B cell (primary cell): ENCODE results near the gene PDP2. TPM values are rescaled to one million over a fixed set of nuclear protein-coding genes. Genes with fewer than 3 reads are reported as not detected.

Experiments used
- ATAC-seq: fragments of 200-7000 bp; cut with Tn5 transposase; one replicate; pipeline ENCODE4 v1.10.0; 2021; ENCODE audit warnings: low read depth, mild to moderate bottlenecking, moderate number of reproducible peaks, moderate library complexity
- CTCF ChIA-PET: fragments of 350-600 bp; sonication (Branson Sonifier 250); formaldehyde crosslinking; loops from one replicate; lab custom pipeline; 2021; ENCODE audit warnings: antibody characterized with exemption, inconsistent platforms; lab: Charles Lee
- POLR2A ChIA-PET: fragments of 350-600 bp; sonication (Branson Sonifier 250); formaldehyde crosslinking; loops from one replicate; lab custom pipeline; 2021; ENCODE audit warnings: antibody characterized with exemption; lab: Charles Lee
- DNase-seq: peaks from one replicate; pipeline ENCODE4 v3.0.0; 2013
- H2AFZ ChIP-seq: 2 replicates; pipeline ENCODE4 v1.6.1; 2012; ENCODE audit warnings: mild to moderate bottlenecking, low read depth, low read length; ENCODE audit not compliant: insufficient read depth, poor library complexity, severe bottlenecking
- H3K27ac ChIP-seq, 2 donors: 1 replicate in 1 of 2; 2 replicates in 1 of 2; pipeline ENCODE4 v1.5.1; 2012 to 2013; ENCODE audit warnings: low read length in 2 of 2, mild to moderate bottlenecking in 2 of 2, moderate library complexity in 1 of 2
- H3K27me3 ChIP-seq, 4 experiments: fragments of 200-600 bp in 1 of 4; sonication (generic) in 1 of 4; replicated peaks in 1 of 4; 1 replicate in 2 of 4; 2 replicates in 2 of 4; pipeline versions ENCODE4 v1.6.1 to v1.7.0; 2013 to 2016; ENCODE audit warnings: low read length in 3 of 4, mild to moderate bottlenecking in 2 of 4, mixed read lengths in 1 of 4, moderate library complexity in 1 of 4; ENCODE audit not compliant: insufficient read depth in 4 of 4, control insufficient read depth in 3 of 4; ENCODE audit errors: control extremely low read depth in 1 of 4
- H3K36me3 ChIP-seq, 2 experiments: replicated peaks in 1 of 2; 1 replicate in 1 of 2; 2 replicates in 1 of 2; pipeline versions ENCODE4 v1.6.1 to v1.7.1; 2013; ENCODE audit warnings: low read length in 1 of 2; ENCODE audit not compliant: insufficient read depth in 2 of 2, control insufficient read depth in 1 of 2; ENCODE audit errors: control extremely low read depth in 1 of 2, extremely low read depth in 1 of 2
- H3K4me1 ChIP-seq, 2 donors: fragments of 200-600 bp in 1 of 2; sonication (generic) in 1 of 2; 1 replicate in 1 of 2; 2 replicates in 1 of 2; pipeline versions ENCODE4 v1.5.1 to v1.6.1; 2013 to 2017; ENCODE audit warnings: low read length in 2 of 2; ENCODE audit not compliant: control insufficient read depth in 2 of 2, insufficient read depth in 2 of 2
- H3K4me2 ChIP-seq: replicated peaks from 2 replicates; pipeline ENCODE3; 2012; ENCODE audit warnings: mild to moderate bottlenecking, low read depth, low read length; ENCODE audit not compliant: poor library complexity, severe bottlenecking
- H3K4me3 ChIP-seq, 5 experiments: fragments of 200-600 bp in 1 of 5; sonication (generic) in 1 of 5; 1 replicate in 3 of 5; 2 replicates in 2 of 5; pipeline versions ENCODE4 v1.5.1 to v1.7.0; 2011 to 2016; ENCODE audit warnings: low read length in 4 of 5, mild to moderate bottlenecking in 4 of 5, low read depth in 2 of 5, control low read depth in 1 of 5, moderate library complexity in 1 of 5; ENCODE audit not compliant: insufficient read depth in 1 of 5; ENCODE audit errors: control extremely low read depth in 1 of 5, extremely low read depth in 1 of 5
- H3K79me2 ChIP-seq: fragments of 200-600 bp; sonication (generic); one replicate; pipeline ENCODE4 v1.6.0; 2016; ENCODE audit warnings: low read length; ENCODE audit not compliant: control insufficient read depth, insufficient read depth
- H3K9ac ChIP-seq: fragments of 200-600 bp; sonication (generic); 2 replicates; pipeline ENCODE4 v1.6.1; 2017; ENCODE audit warnings: mild to moderate bottlenecking, low read length, moderate library complexity
- H3K9me3 ChIP-seq, 3 donors: one replicate each; pipeline versions ENCODE4 v1.6.1 to v1.7.1; 2013; ENCODE audit warnings: low read length in 2 of 3; ENCODE audit not compliant: control insufficient read depth in 2 of 3, insufficient read depth in 1 of 3; ENCODE audit errors: control extremely low read depth in 1 of 3
- H4K20me1 ChIP-seq: 2 replicates; pipeline ENCODE4 v1.6.0; 2012; ENCODE audit warnings: mild to moderate bottlenecking, low read length; ENCODE audit not compliant: insufficient read depth, control insufficient read depth, poor library complexity, severe bottlenecking
- H3K27ac Mint-ChIP-seq: one replicate; pipeline ENCODE4 v1.8.0; 2021; ENCODE audit warnings: mixed read lengths
- H3K27me3 Mint-ChIP-seq: one replicate; pipeline ENCODE4 v1.8.0; 2021; ENCODE audit warnings: mixed read lengths
- H3K4me1 Mint-ChIP-seq: one replicate; pipeline ENCODE4 v1.8.0; 2021; ENCODE audit warnings: mixed read lengths
- H3K4me3 Mint-ChIP-seq: one replicate; pipeline ENCODE4 v1.8.0; 2021; ENCODE audit warnings: mixed read lengths
- H3K9me3 Mint-ChIP-seq: one replicate; pipeline ENCODE4 v1.8.0; 2022; ENCODE audit warnings: mixed read lengths; ENCODE audit not compliant: insufficient read depth
- CTCF ChIP-seq: fragments of 200-600 bp; IDR thresholded peaks from one replicate; pipeline ENCODE4 v1.8.0; 2022; ENCODE audit warnings: antibody characterized with exemption, mild to moderate bottlenecking
- EZH2 ChIP-seq: IDR thresholded peaks from 2 replicates; pipeline ENCODE4 v1.6.1; 2012; ENCODE audit warnings: borderline replicate concordance, low read depth, mild to moderate bottlenecking, moderate library complexity, low read length; ENCODE audit not compliant: insufficient read depth, poor library complexity, severe bottlenecking
- WGBS: methylation state at CpG from one replicate; pipeline ENCODE4 v1.1.5; 2013; ENCODE audit warnings: missing lambda C conversion rate; ENCODE audit not compliant: insufficient coverage; 5-methylcytosine and 5-hydroxymethylcytosine counted together
- intact Hi-C: fragments of 100-400 bp; cut with micrococcal nuclease; formaldehyde crosslinking; loops from one replicate; pipeline ENCODE4 v1.10.0; 2022
- polyA plus RNA-seq: library from polyadenylated mRNA; depleted of rRNA; stranded (reverse); fragments of >200 nt; gene quantifications from 2 replicates; pipeline ENCODE4 v1.2.3, GENCODE V29; 2012
- total RNA-seq, 2 donors: library from RNA; stranded (reverse); fragments of 120-200 nt in 1 of 2; gene quantifications; 1 replicate in 1 of 2; 2 replicates in 1 of 2; pipeline versions ENCODE4 v1.2.3 to v1.2.4, GENCODE V29; 2013 to 2022

Gene PDP2
- total and polyA plus RNA-seq, 2 donors (not counting 1 experiment from before 2014, with no cell fraction given): 1.9 to 18.7 TPM

- Mint-ChIP-seq H3K4me3 (no peak overlapping the region), H3K4me1 (no peaks in the 10 kb centered on the region), H3K27ac (no peak overlapping the region), H3K27me3 (peaks cover 14% of the 10 kb centered on the region), H3K9me3 (no peaks in the 10 kb centered on the region)
- POLR2A ChIA-PET: no interaction called here
- no peaks in the 10 kb centered on the region for H3K36me3 ChIP-seq
- H3K4me3 ChIP-seq: no peak overlapping the region
- no peak overlapping the region for H3K27ac ChIP-seq
- WGBS: 94% methylated on average over 12 of the region's 13 CpGs
- CTCF ChIA-PET: interaction anchor here (1.5 to 2.8 kb wide), 2 partner anchors 16 to 445 kb away, joined by 5 to 14 read pairs; no protein-coding TSS in a partner anchor
- ATAC-seq: no peak
- TF ChIP-seq EZH2: no peak
- no peak for TF ChIP-seq CTCF
- H3K27me3 ChIP-seq: peaks cover 0 to 13% (median 0%) of the 10 kb centered on the region in 4 experiments
- no peak overlapping the region for H3K4me2 ChIP-seq
- H4K20me1 ChIP-seq: no peaks in the 10 kb centered on the region
- H3K79me2 ChIP-seq: no peaks in the 10 kb centered on the region
- no peaks in the 10 kb centered on the region for H3K9me3 ChIP-seq
- H3K9ac ChIP-seq: no peak overlapping the region
- no peak for DNase-seq
- intact Hi-C loops: no loop called here
- H2AFZ ChIP-seq: no peak overlapping the region
- no peaks in the 10 kb centered on the region for H3K4me1 ChIP-seq
Measured at GRCh38 chr16:66851166-66851964, 28.9 kb upstream of the PDP2 start.
